Adrenal gland (tissue), 5 donors: Measurements from ENCODE around the gene EIF4G3.

Experiments used
- CTCF ChIP-seq, 6 experiments: fragments of 450-650 bp in 4 of 6; fragments of 200-600 bp in 2 of 6; sonication (generic) in 1 of 6; IDR thresholded peaks; 1 replicate in 5 of 6; 2 replicates in 1 of 6; pipeline versions ENCODE4 v1.5.1 to v1.8.0; 2016 to 2021; ENCODE audit warnings: antibody characterized with exemption in 6 of 6, mild to moderate bottlenecking in 2 of 6, moderate library complexity in 1 of 6
- POLR2A ChIP-seq, 2 donors: fragments of 450-650 bp; IDR thresholded peaks; one replicate each; pipeline ENCODE4 v1.6.1; 2017; ENCODE audit warnings: antibody characterized with exemption in 2 of 2, mild to moderate bottlenecking in 2 of 2, moderate library complexity in 1 of 2
- donor health status: DM: no; HTN: no; CAD: no.

- TF ChIP-seq CTCF (IDR thresholded peaks at IDR 0.05): no peak
- no peak for TF ChIP-seq POLR2A (IDR thresholded peaks at IDR 0.05)
Measured at GRCh38 chr1:21205416-21205815, 28.7 kb upstream of the EIF4G3 start.
